Measurements from ENCODE around the gene PTPRB.

- TF ChIP-seq POLR2A (IDR thresholded peaks at IDR 0.05; ENCODE audit: low read length): no peak
- TF ChIP-seq, protein P1, sequence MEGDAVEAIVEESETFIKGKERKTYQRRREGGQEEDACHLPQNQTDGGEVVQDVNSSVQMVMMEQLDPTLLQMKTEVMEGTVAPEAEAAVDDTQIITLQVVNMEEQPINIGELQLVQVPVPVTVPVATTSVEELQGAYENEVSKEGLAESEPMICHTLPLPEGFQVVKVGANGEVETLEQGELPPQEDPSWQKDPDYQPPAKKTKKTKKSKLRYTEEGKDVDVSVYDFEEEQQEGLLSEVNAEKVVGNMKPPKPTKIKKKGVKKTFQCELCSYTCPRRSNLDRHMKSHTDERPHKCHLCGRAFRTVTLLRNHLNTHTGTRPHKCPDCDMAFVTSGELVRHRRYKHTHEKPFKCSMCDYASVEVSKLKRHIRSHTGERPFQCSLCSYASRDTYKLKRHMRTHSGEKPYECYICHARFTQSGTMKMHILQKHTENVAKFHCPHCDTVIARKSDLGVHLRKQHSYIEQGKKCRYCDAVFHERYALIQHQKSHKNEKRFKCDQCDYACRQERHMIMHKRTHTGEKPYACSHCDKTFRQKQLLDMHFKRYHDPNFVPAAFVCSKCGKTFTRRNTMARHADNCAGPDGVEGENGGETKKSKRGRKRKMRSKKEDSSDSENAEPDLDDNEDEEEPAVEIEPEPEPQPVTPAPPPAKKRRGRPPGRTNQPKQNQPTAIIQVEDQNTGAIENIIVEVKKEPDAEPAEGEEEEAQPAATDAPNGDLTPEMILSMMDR (IDR thresholded peaks at IDR 0.05): no peak
- TF ChIP-seq SREBF2 (IDR thresholded peaks at IDR 0.05): no peak
- no peak for TF ChIP-seq RFX5 (IDR thresholded peaks at IDR 0.05)
- TF ChIP-seq, protein P2, sequence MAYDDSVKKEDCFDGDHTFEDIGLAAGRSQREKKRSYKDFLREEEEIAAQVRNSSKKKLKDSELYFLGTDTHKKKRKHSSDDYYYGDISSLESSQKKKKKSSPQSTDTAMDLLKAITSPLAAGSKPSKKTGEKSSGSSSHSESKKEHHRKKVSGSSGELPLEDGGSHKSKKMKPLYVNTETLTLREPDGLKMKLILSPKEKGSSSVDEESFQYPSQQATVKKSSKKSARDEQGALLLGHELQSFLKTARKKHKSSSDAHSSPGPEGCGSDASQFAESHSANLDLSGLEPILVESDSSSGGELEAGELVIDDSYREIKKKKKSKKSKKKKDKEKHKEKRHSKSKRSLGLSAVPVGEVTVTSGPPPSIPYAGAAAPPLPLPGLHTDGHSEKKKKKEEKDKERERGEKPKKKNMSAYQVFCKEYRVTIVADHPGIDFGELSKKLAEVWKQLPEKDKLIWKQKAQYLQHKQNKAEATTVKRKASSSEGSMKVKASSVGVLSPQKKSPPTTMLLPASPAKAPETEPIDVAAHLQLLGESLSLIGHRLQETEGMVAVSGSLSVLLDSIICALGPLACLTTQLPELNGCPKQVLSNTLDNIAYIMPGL (CRISPR knock-in tag; IDR thresholded peaks at IDR 0.05; ENCODE audit: borderline replicate concordance): no peak
- no peak for TF ChIP-seq USF2 (IDR thresholded peaks at IDR 0.05)
- TF ChIP-seq HEYL (CRISPR knock-in tag; IDR thresholded peaks at IDR 0.05): no peak
- TF ChIP-seq HDAC2 (IDR thresholded peaks at IDR 0.05): no peak
Measured at GRCh38 chr12:70657616-70658286, 20.5 kb upstream of the PTPRB start.
